Psoas muscle (tissue), 8 donors: ENCODE results near the gene LRRN2. TPM values are rescaled to one million over a fixed set of nuclear protein-coding genes. Genes with fewer than 3 reads are reported as not detected.

Experiments
- ATAC-seq, 4 donors: fragments of 200-7000 bp; cut with Tn5 transposase; one replicate each; pipeline ENCODE4 v1.9.1; 2020; ENCODE audit warnings: moderate library complexity in 3 of 4, mild to moderate bottlenecking in 2 of 4
- DNase-seq, 2 donors: peaks; one replicate each; pipeline ENCODE4 v3.0.0-alpha.2; 2020
- H3K27ac ChIP-seq: fragments of 200-600 bp; one replicate; pipeline ENCODE4 v1.8.0; 2022
- H3K27me3 ChIP-seq, 3 donors: fragments of 200-600 bp in 1 of 3; one replicate each; pipeline versions ENCODE4 v1.6.1 to v1.8.0; 2013 to 2022; ENCODE audit warnings: low read length in 2 of 3, mild to moderate bottlenecking in 2 of 3, moderate library complexity in 1 of 3; ENCODE audit not compliant: insufficient read depth in 3 of 3
- H3K36me3 ChIP-seq, 2 donors: fragments of 200-600 bp in 1 of 2; one replicate each; pipeline versions ENCODE4 v1.6.1 to v1.8.0; 2013 to 2022; ENCODE audit warnings: low read depth in 1 of 2, mild to moderate bottlenecking in 1 of 2, moderate library complexity in 1 of 2; ENCODE audit not compliant: insufficient read depth in 1 of 2
- H3K4me1 ChIP-seq: fragments of 200-600 bp; one replicate; pipeline ENCODE4 v1.8.0; 2022
- H3K4me3 ChIP-seq: fragments of 200-600 bp; one replicate; pipeline ENCODE4 v1.8.0; 2022; ENCODE audit warnings: mild to moderate bottlenecking
- H3K9me3 ChIP-seq: fragments of 200-600 bp; one replicate; pipeline ENCODE4 v1.8.0; 2022
- CTCF ChIP-seq: fragments of 200-600 bp; IDR thresholded peaks from one replicate; pipeline ENCODE4 v1.8.0; 2022; ENCODE audit warnings: antibody characterized with exemption
- WGBS, 3 donors: extraction: QIAGEN DNeasy Blood & Tissue Kit; methylation state at CpG; one replicate each; pipeline versions ENCODE4 v1.1.6 to v1.1.7; 2013; 5-methylcytosine and 5-hydroxymethylcytosine counted together
- intact Hi-C, 2 donors: fragments of 100-400 bp; cut with DNase I; formaldehyde crosslinking; loops; one replicate each; pipeline versions ENCODE4 v1.11.0 to v1.14.2; 2022
- polyA plus RNA-seq, 3 donors: library from polyadenylated mRNA; stranded (reverse); fragments of 200-250 nt; gene quantifications; one replicate each; pipeline ENCODE4 v1.2.3, GENCODE V29; 2013
- total RNA-seq, 4 donors: library from RNA; stranded (reverse); fragmentation: NEBNext Ultra II Directional in 2 of 4; extraction: Animal tissue kit (Norgen Biotek cat#: 25700) in 2 of 4; gene quantifications; one replicate each; pipeline versions ENCODE4 v1.2.1 to v1.2.4, GENCODE V29; 2021 to 2023
- donor health status: healthy with polysubstance abuse.
- donor health status: DM: no; HTN: no; CAD: no; lungs with moderate emphysema.
- donor health status: Bipolar disorder and iron deficiency.
- donor health status: healthy.
- donor health status: DM: yes; HTN: yes; CAD: no.
- donor health status: DM: no; HTN: no; CAD: no.
- donor health status: DM: no; HTN: no; CAD: no.
- donor health status: DM: yes; HTN: yes; CAD: no.

LRRN2 gene
- total and polyA plus RNA-seq, 7 donors, result 0.71 to 2.2 (median 0.94) TPM

GRCh38 chr1:204705888-204706837 lies 20.6 kb upstream of the LRRN2 start:
- intact Hi-C loops, result no loop called here
- Histone ChIP-seq H3K27me3 (peaks cover 0 to 1% (median 0%) of the 10 kb centered on the region in 3 donors), H3K27ac (no peak overlapping the region), H3K36me3 (no peaks in the 10 kb centered on the region), H3K9me3 (no peaks in the 10 kb centered on the region), H3K4me3 (no peak overlapping the region), H3K4me1 (no peaks in the 10 kb centered on the region)
- no peak for DNase-seq
- no peak for ATAC-seq
- WGBS, 3 donors, result 61 to 66% (median 62%) methylated on average over 11 of the region's 11 CpGs
- no peak for TF ChIP-seq CTCF

GRCh38 chr1:204705493-204705811 lies 19.9 kb upstream of the LRRN2 start:
- intact Hi-C loops, result no loop called here
- DNase-seq (no peak), ATAC-seq (no peak)
- Histone ChIP-seq H3K27me3 (no peaks in the 10 kb centered on the region), H3K4me1 (no peaks in the 10 kb centered on the region), H3K36me3 (no peaks in the 10 kb centered on the region), H3K4me3 (no peak overlapping the region), H3K27ac (no peak overlapping the region), H3K9me3 (no peaks in the 10 kb centered on the region)
- WGBS, 3 donors, result 88 to 94% (median 93%) methylated on average over 5 of the region's 5 CpGs
- no peak for TF ChIP-seq CTCF

GRCh38 chr1:204704794-204705492 lies 19.4 kb upstream of the LRRN2 start:
- Histone ChIP-seq H3K4me1 (no peaks in the 10 kb centered on the region), H3K9me3 (no peaks in the 10 kb centered on the region), H3K27ac (no peak overlapping the region), H3K27me3 (peaks cover 0 to 3% (median 0%) of the 10 kb centered on the region in 3 donors), H3K36me3 (no peaks in the 10 kb centered on the region), H3K4me3 (no peak overlapping the region)
- intact Hi-C loops, result no loop called here
- DNase-seq (no peak), ATAC-seq (no peak)
- 92 to 94% (median 93%) methylated on average over 4 of the region's 4 CpGs for WGBS, 3 donors
- TF ChIP-seq CTCF, result no peak

- no peak for ATAC-seq
- intact Hi-C loops, result no loop called here
Measured at GRCh38 chr1:204703826-204704612, 18.5 kb upstream of the LRRN2 start.

More at GRCh38 chr1:204703826-204704612, 18.5 kb upstream of the LRRN2 start:
- Histone ChIP-seq H3K36me3 (no peaks in the 10 kb centered on the region), H3K9me3 (no peaks in the 10 kb centered on the region), H3K4me1 (no peaks in the 10 kb centered on the region), H3K27me3 (peaks cover 0 to 3% (median 0%) of the 10 kb centered on the region in 3 donors), H3K27ac (no peak overlapping the region), H3K4me3 (no peak overlapping the region)
- WGBS, 3 donors, result 59 to 68% (median 61%) methylated on average over 16 of the region's 16 CpGs
- TF ChIP-seq CTCF, result no peak
- no peak for DNase-seq
